NCI-H1417 (cell line): Measurements from ENCODE around the gene PIKFYVE.
"Not testable (repeated sequence)": the region's sequence is repeated elsewhere in the genome, so short reads cannot be mapped to it uniquely, and the experiment has no call there.

Experiments used
- DNase-seq, 3 experiments: peaks; one replicate each; lab custom pipeline; 2025; lab: John Stamatoyannopoulos, UW

PIKFYVE gene, protein sequence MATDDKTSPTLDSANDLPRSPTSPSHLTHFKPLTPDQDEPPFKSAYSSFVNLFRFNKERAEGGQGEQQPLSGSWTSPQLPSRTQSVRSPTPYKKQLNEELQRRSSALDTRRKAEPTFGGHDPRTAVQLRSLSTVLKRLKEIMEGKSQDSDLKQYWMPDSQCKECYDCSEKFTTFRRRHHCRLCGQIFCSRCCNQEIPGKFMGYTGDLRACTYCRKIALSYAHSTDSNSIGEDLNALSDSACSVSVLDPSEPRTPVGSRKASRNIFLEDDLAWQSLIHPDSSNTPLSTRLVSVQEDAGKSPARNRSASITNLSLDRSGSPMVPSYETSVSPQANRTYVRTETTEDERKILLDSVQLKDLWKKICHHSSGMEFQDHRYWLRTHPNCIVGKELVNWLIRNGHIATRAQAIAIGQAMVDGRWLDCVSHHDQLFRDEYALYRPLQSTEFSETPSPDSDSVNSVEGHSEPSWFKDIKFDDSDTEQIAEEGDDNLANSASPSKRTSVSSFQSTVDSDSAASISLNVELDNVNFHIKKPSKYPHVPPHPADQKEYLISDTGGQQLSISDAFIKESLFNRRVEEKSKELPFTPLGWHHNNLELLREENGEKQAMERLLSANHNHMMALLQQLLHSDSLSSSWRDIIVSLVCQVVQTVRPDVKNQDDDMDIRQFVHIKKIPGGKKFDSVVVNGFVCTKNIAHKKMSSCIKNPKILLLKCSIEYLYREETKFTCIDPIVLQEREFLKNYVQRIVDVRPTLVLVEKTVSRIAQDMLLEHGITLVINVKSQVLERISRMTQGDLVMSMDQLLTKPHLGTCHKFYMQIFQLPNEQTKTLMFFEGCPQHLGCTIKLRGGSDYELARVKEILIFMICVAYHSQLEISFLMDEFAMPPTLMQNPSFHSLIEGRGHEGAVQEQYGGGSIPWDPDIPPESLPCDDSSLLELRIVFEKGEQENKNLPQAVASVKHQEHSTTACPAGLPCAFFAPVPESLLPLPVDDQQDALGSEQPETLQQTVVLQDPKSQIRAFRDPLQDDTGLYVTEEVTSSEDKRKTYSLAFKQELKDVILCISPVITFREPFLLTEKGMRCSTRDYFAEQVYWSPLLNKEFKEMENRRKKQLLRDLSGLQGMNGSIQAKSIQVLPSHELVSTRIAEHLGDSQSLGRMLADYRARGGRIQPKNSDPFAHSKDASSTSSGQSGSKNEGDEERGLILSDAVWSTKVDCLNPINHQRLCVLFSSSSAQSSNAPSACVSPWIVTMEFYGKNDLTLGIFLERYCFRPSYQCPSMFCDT (N-terminal part only)

DNA sequence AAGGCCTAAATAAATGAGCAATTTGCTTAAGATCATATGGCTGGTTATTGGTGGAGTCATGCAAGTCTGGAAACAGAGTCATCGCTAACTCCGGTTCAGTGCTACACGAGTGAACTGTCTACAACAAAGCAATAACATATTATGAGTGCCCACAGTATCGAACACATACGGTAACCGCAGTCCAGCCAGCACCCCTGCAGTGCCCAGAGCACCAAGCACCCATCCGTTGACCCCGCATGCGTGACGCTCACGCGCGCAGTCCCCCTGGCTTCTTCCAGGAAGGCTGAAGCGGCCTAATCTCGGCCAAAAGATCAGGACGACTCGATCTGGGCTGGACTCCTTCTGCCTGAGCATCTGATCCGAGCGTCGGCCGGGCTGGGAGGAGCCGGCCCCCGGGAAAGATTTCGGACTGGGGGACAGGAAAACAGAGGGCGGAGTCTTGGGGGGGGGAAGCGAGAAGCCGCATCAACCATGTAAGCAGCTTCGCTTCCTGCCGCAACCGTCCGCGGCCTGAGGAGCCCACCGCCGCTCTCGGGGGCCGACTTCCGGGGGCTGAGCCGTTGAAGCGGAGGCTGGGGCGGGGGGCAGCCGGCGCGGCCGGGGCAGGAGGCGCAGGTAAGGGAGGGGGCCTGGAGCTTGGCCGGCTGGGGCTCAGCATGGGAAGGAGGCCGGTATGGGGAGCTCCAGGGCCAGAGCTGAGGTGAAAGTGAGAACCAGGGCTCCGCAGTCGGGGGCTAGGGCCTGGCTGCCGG lies at the start of gene PIKFYVE:
TSS of gene PIKFYVE (plus strand) at position 455 of the 752 bp plus-strand sequence. CDS start 5,265 bp downstream, outside the sequence.
- peak; percentile 88 to 99 (median 97) for DNase-seq

DNA sequence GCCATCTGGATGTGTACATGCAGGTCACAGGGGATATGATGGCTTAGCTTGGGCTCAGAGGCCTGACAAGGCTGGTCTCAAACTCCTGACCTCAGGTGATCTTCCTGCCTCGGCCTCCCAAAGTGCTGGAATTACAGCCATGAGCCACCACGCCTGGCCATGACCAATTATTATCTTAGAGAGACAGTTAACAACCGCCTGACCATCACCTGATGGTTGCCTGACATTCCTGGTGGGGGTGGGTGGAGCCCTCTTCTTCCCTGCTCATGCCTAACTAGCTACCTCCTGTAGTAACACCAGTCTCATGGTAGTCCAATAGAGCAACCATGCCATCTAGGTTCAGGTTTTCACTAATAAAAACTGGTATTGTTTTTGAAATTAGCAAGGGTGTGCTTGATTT lies 44.2 kb upstream of the PIKFYVE start:
- not testable (repeated sequence) for DNase-seq

DNA sequence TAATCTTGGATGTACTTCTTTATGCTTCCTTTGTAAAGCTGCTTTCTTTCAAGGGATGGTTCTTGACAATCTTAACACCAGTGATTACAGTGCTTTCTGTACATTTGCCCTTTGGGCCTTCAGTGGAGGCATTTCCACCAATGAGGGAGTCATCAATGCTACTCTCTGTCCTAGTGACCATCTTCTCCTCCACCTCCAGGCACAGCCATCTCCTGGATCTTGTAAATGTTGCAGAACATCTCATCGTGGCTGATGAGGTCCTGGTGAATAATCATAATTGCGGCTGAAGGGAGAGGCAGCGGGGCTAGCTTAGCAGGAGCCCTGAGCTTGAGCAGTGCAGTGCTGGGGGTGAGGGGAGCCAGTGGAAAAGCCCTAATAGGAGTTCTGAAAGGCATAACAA lies 43.7 kb upstream of the PIKFYVE start:
- DNase-seq, result no peak

DNA sequence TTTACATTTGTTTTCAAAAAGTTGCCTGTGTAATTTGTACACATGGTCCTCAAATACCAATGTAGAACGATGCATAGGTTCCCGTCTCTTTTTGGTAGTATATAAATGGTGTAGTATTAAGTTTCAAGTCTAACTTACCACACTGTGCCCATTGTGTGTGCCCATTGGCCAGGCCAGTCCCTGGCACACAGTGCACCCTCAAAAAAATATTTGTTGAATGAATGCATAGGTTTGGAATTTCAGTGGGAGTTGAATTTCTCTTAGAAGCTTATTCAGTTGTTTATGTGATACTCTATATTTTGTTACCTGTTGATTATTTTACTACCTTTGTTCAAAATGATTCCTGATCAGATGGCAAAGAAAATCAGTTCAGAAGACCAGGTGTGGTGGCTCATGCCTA lies 41.3 kb upstream of the PIKFYVE start:
- no peak for DNase-seq

DNA sequence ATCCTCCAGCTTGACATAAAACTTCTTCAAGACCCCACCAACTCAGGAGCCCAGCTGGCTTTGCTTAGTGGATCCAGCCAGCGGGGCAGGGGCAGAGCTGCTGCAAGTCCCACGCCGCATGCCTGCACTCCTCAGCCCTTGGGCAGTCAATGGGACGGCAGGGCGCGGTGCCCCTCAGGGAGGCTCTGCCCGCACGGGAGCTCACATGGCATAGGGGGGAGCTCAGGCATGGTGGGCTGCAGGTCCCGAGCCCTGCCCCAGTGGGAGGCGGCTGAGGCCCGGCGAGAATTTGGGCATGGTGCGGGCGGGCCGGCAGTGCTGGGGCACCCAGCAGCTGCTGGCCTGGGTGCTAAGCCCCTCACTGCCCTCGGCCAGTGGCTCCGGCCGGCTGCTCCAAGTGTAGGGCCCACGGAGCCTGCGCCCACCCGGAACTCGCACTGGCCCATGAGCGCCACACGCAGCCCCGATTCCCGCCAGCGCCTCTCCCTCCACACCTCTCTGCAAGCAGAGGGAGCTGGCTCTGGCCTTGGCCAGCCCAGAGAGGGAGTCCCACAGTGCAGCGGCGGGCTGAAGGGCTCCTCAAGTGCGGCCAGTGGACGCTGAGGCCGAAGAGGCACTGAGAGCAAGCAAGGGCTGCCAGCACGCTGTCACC lies 38.3 kb upstream of the PIKFYVE start:
- DNase-seq, result no peak

DNA sequence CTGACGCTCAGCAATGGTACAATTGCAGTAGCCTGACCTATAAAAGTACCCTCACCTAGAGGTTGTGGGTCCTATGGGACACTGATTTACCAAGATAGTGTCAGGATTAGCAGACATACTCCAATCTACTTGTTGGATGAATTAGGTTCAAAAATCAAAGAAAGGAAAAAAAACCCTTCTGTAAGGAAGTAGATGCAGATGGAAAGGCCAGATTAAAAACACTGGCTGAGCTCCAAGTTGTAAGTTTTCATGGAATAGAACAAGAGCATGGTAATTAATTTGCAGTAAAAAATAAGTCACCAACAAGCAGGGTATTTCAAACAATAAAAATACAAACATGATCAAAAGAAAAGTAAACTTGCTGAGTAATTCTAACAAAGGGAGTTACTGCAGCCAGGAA lies 37.6 kb upstream of the PIKFYVE start:
- no peak for DNase-seq

DNA sequence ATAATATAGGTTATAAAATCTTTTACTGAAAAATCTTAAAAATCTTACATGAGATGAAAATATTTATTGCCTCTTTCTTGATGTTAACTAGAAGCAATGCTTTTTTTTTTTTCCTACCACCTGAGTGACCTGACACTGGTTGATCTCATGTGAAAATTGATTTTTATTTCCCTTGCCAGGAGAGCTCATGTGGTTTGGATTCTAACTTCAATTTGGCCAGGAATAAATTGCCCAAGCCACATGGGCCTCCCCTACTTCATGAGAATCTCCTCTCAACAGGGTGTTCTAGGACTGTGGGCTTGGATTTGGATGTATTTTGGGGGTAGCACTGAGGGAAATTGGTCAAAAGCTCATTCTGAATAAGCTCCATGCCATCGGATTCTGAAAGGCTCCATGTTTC lies 31.3 kb upstream of the PIKFYVE start:
- no peak for DNase-seq

DNA sequence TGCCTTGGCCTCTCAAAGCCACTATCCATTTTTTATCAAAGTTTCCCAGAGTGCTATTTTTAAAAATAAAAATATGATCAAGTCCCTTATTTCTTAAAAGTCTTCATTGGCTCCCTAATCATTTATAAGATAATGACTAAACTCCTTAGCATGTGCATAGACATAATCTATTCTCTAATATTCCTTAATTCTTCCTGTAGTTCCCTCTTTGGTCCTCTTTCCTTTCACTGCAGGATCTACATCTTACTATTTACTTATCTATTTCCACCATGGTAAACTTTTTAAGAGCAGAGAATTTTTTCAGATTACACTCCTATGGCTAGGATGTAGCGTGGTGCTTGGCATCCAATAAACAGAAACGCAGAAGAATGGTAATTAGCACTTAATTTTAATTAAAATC lies 30.2 kb upstream of the PIKFYVE start:
- DNase-seq, result no peak

DNA sequence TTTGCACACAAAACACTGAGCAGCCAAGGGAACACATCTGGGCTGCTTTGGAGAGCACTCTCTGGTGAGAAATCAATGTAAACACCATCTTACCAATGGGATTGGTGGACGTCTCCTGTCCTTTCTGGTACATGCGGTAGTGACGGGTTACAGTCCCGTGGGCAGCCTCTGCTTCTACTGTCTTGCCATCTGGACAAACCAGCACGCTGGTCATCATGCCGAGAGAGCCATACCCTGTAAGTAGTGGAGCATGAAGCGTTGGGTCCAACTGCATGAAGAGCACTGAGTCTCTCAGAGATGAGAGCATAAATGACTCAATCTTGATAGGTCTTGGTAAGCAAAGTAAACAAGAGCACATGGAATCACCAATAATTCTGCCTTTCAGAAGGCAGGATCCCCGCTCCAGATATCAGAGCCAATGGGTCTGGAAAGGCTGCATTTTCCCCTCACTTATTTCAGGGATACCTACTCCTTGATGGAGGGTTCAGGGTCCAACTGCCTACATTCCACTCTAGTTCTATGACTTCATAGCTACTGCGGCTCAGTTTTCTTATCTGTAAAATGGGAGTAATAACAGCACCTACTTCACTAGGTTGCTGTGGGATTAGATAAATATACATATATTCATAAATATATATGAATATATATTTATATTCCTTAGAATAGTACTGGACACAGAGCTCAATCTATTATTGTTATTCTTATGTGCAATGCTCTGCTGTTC lies 26.1 kb upstream of the PIKFYVE start:
- no peak for DNase-seq

DNA sequence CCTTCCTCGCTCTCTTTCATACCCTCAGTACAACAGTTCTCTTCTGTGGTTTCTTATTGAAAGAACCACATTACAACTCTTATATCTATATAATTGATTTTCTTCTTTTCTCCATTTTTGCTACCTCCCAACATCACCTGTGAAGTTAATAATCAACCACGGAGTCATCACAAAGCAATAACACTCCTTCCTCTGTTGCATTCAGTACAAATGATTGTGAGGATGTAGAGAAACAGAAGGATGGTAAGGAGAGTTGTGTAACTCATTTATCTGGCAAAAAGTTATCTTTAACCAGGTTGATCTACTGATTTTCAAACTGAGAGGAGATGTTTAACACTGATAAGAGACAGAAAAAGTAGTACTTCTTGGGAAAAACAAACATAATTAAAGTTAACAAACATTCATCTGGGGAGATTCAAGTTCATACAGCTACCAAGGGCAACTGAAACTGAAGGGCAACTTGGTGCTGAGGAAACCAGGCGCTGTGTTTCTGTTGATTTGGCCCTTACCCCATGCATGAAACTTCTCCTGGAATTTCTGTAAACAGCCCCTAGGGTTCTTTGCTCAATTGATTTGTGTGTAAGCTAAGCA lies 25.3 kb upstream of the PIKFYVE start:
- no peak for DNase-seq

DNA sequence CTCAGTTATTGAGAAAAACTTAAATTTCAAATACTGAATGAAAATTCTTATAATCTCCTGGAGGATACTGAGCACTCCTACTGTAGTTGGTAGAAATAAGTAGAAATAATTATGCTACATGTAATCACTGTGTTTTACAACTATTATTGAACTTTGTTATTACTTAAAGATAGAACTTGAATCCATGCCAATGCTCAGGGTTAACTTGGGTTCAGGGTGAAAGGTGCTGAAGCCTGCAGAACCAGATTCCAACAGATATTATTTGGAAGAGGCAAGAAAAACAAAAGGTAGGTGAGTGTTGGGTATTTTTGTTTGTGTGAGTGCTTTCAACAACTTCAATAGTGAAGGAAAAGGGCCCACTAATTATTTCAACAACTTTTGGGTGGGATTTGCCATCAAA lies 21.6 kb upstream of the PIKFYVE start:
- DNase-seq, result no peak

DNA sequence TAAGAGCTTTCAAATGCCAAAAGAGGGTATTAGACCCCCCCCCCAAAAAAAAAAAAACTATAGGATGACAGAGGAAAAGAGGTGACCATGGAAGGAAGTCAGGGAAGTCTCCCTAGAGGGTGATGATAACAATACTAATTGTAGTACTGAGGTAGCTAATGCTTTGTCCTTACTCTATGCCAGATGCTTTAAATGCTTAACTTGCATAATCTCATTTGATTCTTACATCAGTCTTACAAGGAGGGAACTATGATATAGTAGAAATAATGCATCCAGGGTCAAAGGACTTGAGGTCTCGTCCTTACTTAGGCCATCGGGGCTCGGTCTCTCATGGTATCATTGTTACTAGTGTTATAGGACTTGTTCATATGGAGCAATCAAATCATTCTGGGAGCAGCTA lies 20.3 kb upstream of the PIKFYVE start:
- DNase-seq, result no peak

DNA sequence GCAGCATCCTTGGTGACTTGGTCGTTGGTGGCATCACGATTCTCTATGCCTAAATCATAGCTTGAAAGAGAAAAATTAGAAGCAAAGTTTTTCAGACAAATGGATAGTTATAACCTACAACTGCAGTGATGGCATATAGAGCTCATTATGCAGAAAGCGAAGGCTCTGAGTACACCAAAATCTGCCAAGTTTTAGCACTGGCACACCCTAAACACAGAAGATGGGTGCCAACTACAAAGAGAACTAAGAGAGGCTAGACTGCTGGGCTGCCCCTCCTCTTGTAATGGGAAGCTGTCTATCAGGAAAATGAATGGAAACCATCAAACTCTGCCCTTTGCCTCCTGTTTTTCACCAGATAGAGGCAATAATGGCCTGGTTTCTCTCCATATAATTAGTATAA lies 17.5 kb upstream of the PIKFYVE start:
- DNase-seq, result no peak

DNA sequence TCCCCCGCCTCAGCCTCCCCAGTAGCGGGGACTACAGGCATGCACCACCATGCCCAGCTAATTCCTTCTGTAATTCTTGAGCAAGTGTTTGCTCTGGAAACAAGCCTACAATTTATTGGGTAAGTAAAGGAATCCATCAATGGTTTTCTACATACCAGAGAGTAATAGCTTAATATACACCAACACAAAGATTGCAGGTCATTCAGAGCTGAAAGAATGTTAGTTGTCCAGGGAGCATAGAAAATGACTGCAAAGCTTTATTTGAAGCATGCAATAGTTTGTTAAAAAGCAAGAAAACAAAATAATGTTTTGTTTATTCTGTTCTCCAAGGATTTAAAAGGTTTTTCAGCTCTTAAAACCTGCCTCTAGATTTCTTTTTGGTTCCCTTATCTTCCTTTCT lies 16.8 kb upstream of the PIKFYVE start:
- no peak for DNase-seq

DNA sequence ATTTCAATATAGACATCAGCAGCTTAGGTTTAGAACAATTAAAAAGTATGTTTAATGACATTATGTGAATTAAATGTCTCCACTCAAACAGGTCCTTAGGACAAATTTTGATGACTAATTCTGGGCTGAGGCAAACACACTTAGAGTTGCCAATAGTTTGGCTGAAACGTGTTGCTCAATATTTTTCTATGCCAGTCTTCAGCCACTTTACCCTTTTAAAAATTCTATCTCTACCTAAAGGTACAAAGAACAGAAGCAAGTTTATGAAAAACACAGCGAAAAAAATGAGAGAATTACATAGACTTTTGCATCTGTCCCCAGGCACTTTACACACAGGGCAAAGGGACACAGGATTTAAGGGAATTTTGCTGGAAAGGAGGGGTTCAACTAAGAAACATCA lies 15.7 kb upstream of the PIKFYVE start:
- no peak for DNase-seq

DNA sequence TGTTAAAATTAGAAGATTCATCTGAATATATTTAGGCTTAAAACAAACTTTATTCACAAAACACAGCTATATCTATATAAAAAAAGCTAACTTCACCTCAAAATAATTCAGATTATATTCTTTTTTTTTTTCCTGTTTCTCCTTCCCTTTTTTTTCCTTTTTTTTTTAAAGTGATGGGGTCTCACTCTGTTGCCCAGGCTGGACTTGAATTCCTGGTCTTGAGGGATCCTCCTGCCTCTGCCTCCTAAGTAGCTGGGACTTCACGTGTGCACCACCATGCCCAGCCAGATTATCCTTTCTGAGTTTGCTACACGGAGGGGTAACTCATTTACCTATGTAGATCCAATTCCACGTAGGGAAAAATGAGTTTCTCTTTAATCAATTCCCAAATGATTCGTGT lies 15.0 kb upstream of the PIKFYVE start:
- no peak for DNase-seq

DNA sequence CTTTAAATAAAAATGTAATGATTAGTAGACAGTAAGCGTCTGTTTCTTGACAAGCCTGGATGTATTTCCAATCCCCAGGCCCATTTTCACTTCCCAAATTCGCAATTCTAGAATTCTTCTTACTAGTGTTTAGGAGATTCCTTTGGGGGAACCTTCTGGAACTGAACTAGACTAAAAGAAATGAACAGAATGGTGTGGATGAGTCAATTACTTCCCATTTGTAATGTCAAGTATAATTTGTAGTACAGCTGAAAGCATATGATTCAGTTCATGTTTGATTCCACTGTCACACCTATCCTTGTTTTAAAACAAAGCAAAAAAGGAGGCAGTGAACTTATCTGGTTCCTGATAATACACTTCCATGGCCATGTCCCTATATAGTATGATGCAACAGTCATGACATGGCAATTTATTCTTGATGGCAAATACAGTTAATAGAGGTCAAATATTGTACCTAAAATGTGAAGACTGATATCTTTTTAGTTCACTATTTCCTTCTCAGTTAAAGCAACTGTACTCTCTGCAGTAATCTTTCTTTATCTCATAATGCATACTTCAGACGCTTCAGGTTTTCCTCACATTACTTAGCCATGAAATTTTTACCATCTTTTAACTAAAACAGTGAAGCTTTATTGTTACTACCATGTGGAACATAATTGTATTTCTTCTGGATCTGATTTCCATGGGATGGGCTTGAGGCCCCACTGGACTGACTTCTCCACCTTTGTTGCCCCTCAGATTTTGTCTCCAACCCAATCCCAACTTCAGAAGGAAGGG lies 13.2 kb upstream of the PIKFYVE start:
- no peak for DNase-seq

DNA sequence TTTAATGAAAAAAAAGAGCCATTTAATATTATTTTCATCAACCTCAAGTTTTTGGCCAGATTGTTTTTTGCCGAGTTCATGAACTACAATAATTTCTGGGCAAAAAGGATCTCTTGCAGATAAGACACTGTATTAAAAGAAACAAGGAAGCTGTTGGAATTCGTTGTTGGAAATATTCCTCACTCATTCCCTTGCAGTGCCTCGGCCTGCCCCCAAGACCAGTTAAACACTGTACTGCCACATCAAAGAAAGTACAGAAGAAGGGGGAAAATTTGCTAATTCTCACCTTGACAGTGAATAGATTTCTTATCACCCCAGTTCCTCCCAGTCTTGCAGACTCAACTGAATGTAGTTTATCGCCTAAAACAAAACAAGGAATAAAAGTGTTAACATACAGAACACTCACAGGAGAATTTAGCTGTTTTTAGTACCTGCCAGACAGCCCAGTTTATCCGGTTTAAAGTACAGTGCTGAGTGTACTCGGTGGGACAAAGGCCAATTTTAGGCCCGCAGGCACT lies 12.4 kb upstream of the PIKFYVE start:
- DNase-seq, result no peak
